Measurements from ENCODE around the gene KIRREL3.

Gene KIRREL3

DNA sequence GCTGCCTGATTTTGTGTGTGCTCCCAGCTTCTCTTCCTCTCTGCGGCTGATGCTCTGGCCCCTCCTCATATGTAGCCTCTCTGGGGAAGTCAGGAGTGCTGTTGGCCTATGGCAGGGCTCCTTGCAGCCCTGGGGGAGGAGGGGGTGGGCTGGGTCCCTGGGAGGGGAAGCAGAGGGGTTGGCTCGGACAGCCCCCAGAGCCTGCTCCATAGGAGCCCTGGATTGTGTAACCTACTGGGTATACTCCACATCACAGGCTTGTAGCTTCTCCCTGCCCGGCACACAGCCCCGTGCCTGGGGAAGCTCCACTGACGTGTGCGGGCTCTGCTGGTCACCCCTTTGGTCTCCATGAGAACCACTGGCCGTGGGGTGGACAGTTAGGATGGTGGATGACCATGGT is 531.3 kb downstream of the KIRREL3 start:
- Histone ChIP-seq H3K4me3 (replicated peaks; ENCODE audit: low read depth, low read length) (no peak overlapping the region), H3K27me3 (replicated peaks; ENCODE audit: control insufficient read depth, insufficient read depth, low read length) (no peaks in the 10 kb centered on the region; the same call in none of the 2 replicates), H3K36me3 (ENCODE audit: control insufficient read depth, insufficient read depth, low read length) (no peaks in the 10 kb centered on the region)
- no peak for DNase-seq (ENCODE audit: extremely low read depth, insufficient read length)
- TF ChIP-seq, protein P1, sequence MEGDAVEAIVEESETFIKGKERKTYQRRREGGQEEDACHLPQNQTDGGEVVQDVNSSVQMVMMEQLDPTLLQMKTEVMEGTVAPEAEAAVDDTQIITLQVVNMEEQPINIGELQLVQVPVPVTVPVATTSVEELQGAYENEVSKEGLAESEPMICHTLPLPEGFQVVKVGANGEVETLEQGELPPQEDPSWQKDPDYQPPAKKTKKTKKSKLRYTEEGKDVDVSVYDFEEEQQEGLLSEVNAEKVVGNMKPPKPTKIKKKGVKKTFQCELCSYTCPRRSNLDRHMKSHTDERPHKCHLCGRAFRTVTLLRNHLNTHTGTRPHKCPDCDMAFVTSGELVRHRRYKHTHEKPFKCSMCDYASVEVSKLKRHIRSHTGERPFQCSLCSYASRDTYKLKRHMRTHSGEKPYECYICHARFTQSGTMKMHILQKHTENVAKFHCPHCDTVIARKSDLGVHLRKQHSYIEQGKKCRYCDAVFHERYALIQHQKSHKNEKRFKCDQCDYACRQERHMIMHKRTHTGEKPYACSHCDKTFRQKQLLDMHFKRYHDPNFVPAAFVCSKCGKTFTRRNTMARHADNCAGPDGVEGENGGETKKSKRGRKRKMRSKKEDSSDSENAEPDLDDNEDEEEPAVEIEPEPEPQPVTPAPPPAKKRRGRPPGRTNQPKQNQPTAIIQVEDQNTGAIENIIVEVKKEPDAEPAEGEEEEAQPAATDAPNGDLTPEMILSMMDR (IDR thresholded peaks at IDR 0.05; ENCODE audit: insufficient read depth, low read length, poor library complexity, severe bottlenecking) = no peak

DNA sequence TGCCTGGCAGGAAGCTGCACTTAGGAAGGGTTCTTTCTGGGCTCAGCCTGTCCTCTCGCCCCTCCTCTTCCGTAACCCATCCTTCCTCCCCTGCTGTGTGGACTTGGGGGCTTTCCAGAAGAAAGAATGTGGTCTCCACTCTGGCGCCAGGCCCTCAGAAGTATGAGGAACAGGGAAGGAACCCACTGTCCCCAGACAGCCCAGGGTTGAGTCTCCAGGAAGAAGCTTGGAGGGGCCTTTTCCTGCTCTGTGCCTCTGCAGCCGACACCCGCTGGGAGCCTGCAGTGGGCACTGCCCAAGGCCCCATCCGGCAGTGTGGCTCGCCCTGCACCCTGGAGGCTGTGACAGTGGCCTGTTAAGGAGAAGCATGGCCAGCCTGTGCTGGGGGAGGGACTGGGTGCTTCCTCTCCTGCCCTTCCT is 532.5 kb downstream of the KIRREL3 start:
- TF ChIP-seq, protein P1 (IDR thresholded peaks at IDR 0.05; ENCODE audit: insufficient read depth, low read length, poor library complexity, severe bottlenecking) = no peak
- Histone ChIP-seq H3K36me3 (ENCODE audit: control insufficient read depth, insufficient read depth, low read length) (no peaks in the 10 kb centered on the region), H3K4me3 (replicated peaks; ENCODE audit: low read depth, low read length) (no peak overlapping the region), H3K27me3 (replicated peaks; ENCODE audit: control insufficient read depth, insufficient read depth, low read length) (no peaks in the 10 kb centered on the region; the same call in none of the 2 replicates)
- DNase-seq (ENCODE audit: extremely low read depth, insufficient read length) = no peak

DNA sequence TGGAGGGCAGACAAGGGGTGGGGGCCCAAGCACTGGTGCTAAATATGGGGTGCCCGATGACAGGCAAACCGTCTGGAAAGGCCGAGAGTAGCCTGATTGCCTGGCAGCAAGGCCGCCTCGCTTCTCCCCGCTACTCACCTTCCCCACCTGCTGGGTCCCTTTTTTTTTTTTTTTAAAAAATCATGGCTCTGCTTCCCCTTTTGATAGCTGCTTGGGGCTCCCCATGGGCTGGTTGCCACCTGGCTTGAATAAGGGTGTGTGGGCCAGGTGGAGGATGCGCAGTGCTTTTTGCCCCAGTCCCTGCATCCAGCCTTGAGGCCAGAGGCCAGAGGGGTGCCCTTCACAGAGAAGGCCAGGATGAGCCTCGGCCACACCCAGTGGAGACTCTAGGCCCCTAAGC is 533.1 kb downstream of the KIRREL3 start:
- no peak for DNase-seq (ENCODE audit: extremely low read depth, insufficient read length)
- TF ChIP-seq, protein P1 (IDR thresholded peaks at IDR 0.05; ENCODE audit: insufficient read depth, low read length, poor library complexity, severe bottlenecking) = no peak
- Histone ChIP-seq H3K27me3 (replicated peaks; ENCODE audit: control insufficient read depth, insufficient read depth, low read length) (peaks cover 1% of the 10 kb centered on the region), H3K4me3 (replicated peaks; ENCODE audit: low read depth, low read length) (no peak overlapping the region), H3K36me3 (ENCODE audit: control insufficient read depth, insufficient read depth, low read length) (no peaks in the 10 kb centered on the region)

DNA sequence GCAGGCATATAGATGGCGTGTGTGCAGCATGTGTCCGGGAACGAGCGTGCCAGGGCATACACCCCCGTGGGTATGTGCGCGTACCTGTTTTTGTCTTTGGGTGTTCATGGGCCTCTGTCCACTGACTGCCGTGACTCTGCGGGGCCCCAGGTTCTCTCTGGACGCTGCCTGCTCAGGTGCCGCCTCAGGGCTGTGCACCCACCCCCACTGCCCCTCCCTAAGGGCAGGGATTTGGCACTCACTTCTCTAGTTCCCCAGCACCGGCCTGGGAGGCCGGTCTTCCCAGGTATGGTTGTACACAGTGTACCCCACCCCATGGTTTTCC is 533.6 kb downstream of the KIRREL3 start:
- no peaks in the 10 kb centered on the region for H3K36me3 ChIP-seq (ENCODE audit: control insufficient read depth, insufficient read depth, low read length)
- TF ChIP-seq, protein P1 (IDR thresholded peaks at IDR 0.05; ENCODE audit: insufficient read depth, low read length, poor library complexity, severe bottlenecking) = no peak
- no peak overlapping the region for H3K4me3 ChIP-seq (replicated peaks; ENCODE audit: low read depth, low read length)
- H3K27me3 ChIP-seq (replicated peaks; ENCODE audit: control insufficient read depth, insufficient read depth, low read length) = peaks cover 1% of the 10 kb centered on the region
- no peak for DNase-seq (ENCODE audit: extremely low read depth, insufficient read length)

DNA sequence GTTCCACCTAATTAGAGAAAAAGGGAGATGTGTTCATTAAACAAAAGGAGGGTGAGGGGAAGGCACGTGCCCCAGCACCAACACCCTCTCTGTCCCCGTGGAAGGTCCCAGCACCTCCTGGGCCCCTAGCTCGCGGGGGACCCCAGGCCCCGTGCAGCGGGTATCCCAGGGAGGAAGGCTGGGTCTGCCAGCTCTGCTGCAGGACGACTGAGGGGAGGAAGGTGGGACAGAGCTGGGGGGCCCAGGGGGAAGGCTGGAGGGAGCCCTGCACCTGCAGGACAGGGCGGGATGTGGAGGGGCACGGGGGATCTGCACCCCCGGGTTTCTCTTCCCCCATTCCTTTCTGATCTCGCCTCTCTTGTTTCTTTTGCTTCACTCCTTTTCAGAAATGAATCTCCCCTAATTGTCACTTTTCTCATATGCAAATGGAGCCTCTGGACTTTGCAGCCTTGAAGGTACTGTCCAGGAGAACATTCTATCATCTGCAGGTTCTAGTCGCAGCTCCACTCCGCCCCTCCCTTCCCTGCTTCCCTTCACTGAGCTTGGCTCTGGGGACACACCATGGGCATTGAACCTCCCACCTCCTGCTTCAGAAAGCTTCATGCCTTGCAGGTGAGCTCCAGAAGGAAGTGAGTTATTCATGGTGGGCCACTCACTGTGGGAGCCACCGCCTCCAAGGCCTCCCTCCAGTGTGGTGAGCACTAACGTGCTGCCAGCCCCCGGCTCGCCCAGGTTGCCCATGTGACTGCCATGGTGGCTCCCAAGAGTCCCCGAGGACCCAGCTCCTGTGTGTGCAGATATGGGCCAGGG is 534.1 kb downstream of the KIRREL3 start:
- Histone ChIP-seq H3K27me3 (replicated peaks; ENCODE audit: control insufficient read depth, insufficient read depth, low read length) (peaks cover 1% of the 10 kb centered on the region), H3K4me3 (replicated peaks; ENCODE audit: low read depth, low read length) (no peak overlapping the region), H3K36me3 (ENCODE audit: control insufficient read depth, insufficient read depth, low read length) (no peaks in the 10 kb centered on the region)
- no peak for DNase-seq (ENCODE audit: extremely low read depth, insufficient read length)
- TF ChIP-seq, protein P1 (IDR thresholded peaks at IDR 0.05; ENCODE audit: insufficient read depth, low read length, poor library complexity, severe bottlenecking) = no peak
